K562 (cell line): Measurements from ENCODE around the gene PACRG. TPM values are rescaled to one million over a fixed set of nuclear protein-coding genes. Genes with fewer than 3 reads are reported as not detected.

Source experiments
- ATAC-seq: fragments of 200-7000 bp; cut with Tn5 transposase; 3 replicates; pipeline ENCODE4 v1.9.1; 2020; ENCODE audit warnings: moderate library complexity
- BruUV-seq: library from RNA; stranded (reverse); fragments of 400-500 nt; replicated peaks from 2 replicates; lab custom pipeline; 2021; lab: Mats Ljungman, UMichigan
- CTCF ChIA-PET: fragments of 300-600 bp; formaldehyde crosslinking; extraction: SDS; loops from one replicate; lab custom pipeline; 2021; ENCODE audit warnings: low intra/inter-chr PET ratio; lab: Yijun Ruan, JAX
- POLR2A ChIA-PET: fragments of 300-600, 350-650 bp; sonication (Branson Sonifier 250); formaldehyde crosslinking; extraction: SDS; loops from one replicate; lab custom pipeline; 2021; ENCODE audit warnings: antibody characterized with exemption, inconsistent platforms; lab: Yijun Ruan, JAX
- DNase-seq, 4 experiments: peaks; one replicate each; pipeline versions ENCODE4 v3.0.0 to v3.0.0-alpha.2; 2011 to 2018; ENCODE audit warnings: low spot score in 3 of 4, mixed read lengths in 3 of 4; ENCODE audit errors: extremely low read depth in 1 of 4
- FAIRE-seq: peaks from 2 replicates; lab custom pipeline; 2011; peaks lifted over from hg19 to GRCh38; lab: Jason Lieb, UNC
- H2AFZ ChIP-seq: 2 replicates; pipeline ENCODE4 v1.6.0; 2011; ENCODE audit warnings: low read depth, low read length, control low read depth, inconsistent platforms
- H3K27ac ChIP-seq: fragments of 200-600 bp; 3 replicates; pipeline ENCODE4 v1.8.0; 2011; ENCODE audit warnings: low read depth, mild to moderate bottlenecking, control low read depth, inconsistent platforms, low read length, moderate library complexity, mixed read lengths; ENCODE audit errors: extremely low read depth
- H3K27me3 ChIP-seq, 2 experiments: fragments of 300-600 bp in 1 of 2; 2 replicates in 1 of 2; 3 replicates in 1 of 2; pipeline versions ENCODE4 v1.6.0 to v1.8.0; 2011; ENCODE audit warnings: inconsistent platforms in 2 of 2, low read length in 2 of 2, mild to moderate bottlenecking in 1 of 2, mixed read lengths in 1 of 2, moderate library complexity in 1 of 2; ENCODE audit not compliant: control insufficient read depth in 2 of 2, insufficient read depth in 2 of 2
- H3K36me3 ChIP-seq: fragments of 300-600 bp; 3 replicates; pipeline ENCODE4 v1.8.0; 2011; ENCODE audit warnings: mild to moderate bottlenecking, low read length, inconsistent platforms; ENCODE audit not compliant: control insufficient read depth, insufficient read depth
- H3K4me1 ChIP-seq, 2 experiments: fragments of 200-600 bp in 1 of 2; replicated peaks in 1 of 2; 2 replicates in 1 of 2; 3 replicates in 1 of 2; pipeline versions ENCODE4 v1.5.1 to v1.8.0; 2011; ENCODE audit warnings: inconsistent platforms in 2 of 2, low read length in 2 of 2, mild to moderate bottlenecking in 1 of 2, mixed read lengths in 1 of 2, moderate library complexity in 1 of 2; ENCODE audit not compliant: control insufficient read depth in 2 of 2, insufficient read depth in 2 of 2
- H3K4me2 ChIP-seq: 2 replicates; pipeline ENCODE4 v1.6.1; 2011; ENCODE audit warnings: low read length, control low read depth, inconsistent platforms, mixed read lengths; ENCODE audit not compliant: insufficient read depth
- H3K4me3 ChIP-seq: fragments of 200-600 bp; sonication (generic), shearing (Covaris generic); 2 replicates; pipeline ENCODE4 v1.5.1; 2016; ENCODE audit warnings: control low read depth, inconsistent platforms
- H3K79me2 ChIP-seq: fragments of 200-600 bp; 3 replicates; pipeline ENCODE4 v1.8.0; 2011; ENCODE audit warnings: low read length, inconsistent platforms; ENCODE audit not compliant: control insufficient read depth, insufficient read depth
- H3K9ac ChIP-seq, 2 experiments: 2 replicates each; pipeline versions ENCODE4 v1.6.0 to v1.6.1; 2011; ENCODE audit warnings: low read depth in 2 of 2, low read length in 2 of 2, control low read depth in 1 of 2, inconsistent platforms in 1 of 2, mild to moderate bottlenecking in 1 of 2, mixed read lengths in 1 of 2; ENCODE audit not compliant: insufficient read depth in 1 of 2
- H3K9me1 ChIP-seq: one replicate; pipeline ENCODE4 v1.6.0; 2011; ENCODE audit warnings: inconsistent platforms, mild to moderate bottlenecking, low read length, moderate library complexity; ENCODE audit not compliant: control insufficient read depth, insufficient read depth
- H3K9me3 ChIP-seq: replicated peaks from 2 replicates; pipeline ENCODE4 v1.5.1; 2011; ENCODE audit warnings: low read depth, low read length, inconsistent platforms; ENCODE audit not compliant: control insufficient read depth, insufficient read depth
- H4K20me1 ChIP-seq: replicated peaks from 2 replicates; pipeline ENCODE4 v1.6.1; 2011; ENCODE audit warnings: low read length, inconsistent platforms, mixed read lengths; ENCODE audit not compliant: control insufficient read depth, insufficient read depth
- GTF2A2 ChIP-seq: IDR thresholded peaks from 2 replicates; pipeline ENCODE4 v1.6.1; 2016; ENCODE audit warnings: mild to moderate bottlenecking, missing genetic modification characterization, missing compliant biosample characterization
- HNRNPLL ChIP-seq: fragments of 200-400 bp; formaldehyde crosslinking; IDR thresholded peaks from 2 replicates; pipeline ENCODE4 v1.6.1; 2017; ENCODE audit warnings: low read length, low read depth, mild to moderate bottlenecking; ENCODE audit not compliant: poor library complexity, severe bottlenecking
- MLX ChIP-seq, 2 experiments: fragments of 450-650 bp in 1 of 2; sonication (generic) in 1 of 2; formaldehyde crosslinking; conservative IDR thresholded peaks; 2 replicates each; pipeline versions ENCODE4 v1.4.0 to v1.8.1; 2020 to 2022; ENCODE audit warnings: mild to moderate bottlenecking in 1 of 2, missing genetic modification reagents in 1 of 2
- MYBL2 ChIP-seq, 2 experiments: fragments of 450-650 bp in 1 of 2; sonication (generic) in 1 of 2; formaldehyde crosslinking in 1 of 2; IDR thresholded peaks; 2 replicates each; pipeline versions ENCODE4 v1.6.1 to v1.8.1; 2017 to 2022; ENCODE audit warnings: borderline replicate concordance in 1 of 2, inconsistent platforms in 1 of 2, low read depth in 1 of 2, mild to moderate bottlenecking in 1 of 2, missing genetic modification reagents in 1 of 2, moderate library complexity in 1 of 2
- NR3C1 ChIP-seq: sonication (generic); formaldehyde crosslinking; IDR thresholded peaks from 2 replicates; pipeline ENCODE4 v1.8.1; 2022; ENCODE audit warnings: missing genetic modification reagents
- SETDB1 ChIP-seq: IDR thresholded peaks from one replicate; pipeline ENCODE4 v1.6.1; 2012; ENCODE audit warnings: low read length, control low read depth, inconsistent platforms
- SMAD2 ChIP-seq: fragments of 150-350 bp; IDR thresholded peaks from 2 replicates; pipeline ENCODE4 v1.6.1; 2014; ENCODE audit warnings: low read depth, mild to moderate bottlenecking, low read length
- TAF15 ChIP-seq: fragments of 200-400 bp; formaldehyde crosslinking; IDR thresholded peaks from 2 replicates; pipeline ENCODE4 v1.6.1; 2017; ENCODE audit warnings: mild to moderate bottlenecking, low read depth, low read length, moderate library complexity
- TFAM ChIP-seq: fragments of 250-450 bp; sonication (Bioruptor Pico); conservative IDR thresholded peaks from 2 replicates; pipeline ENCODE4 v1.5.0; 2021; ENCODE audit warnings: mild to moderate bottlenecking, moderate library complexity
- ZNF316 ChIP-seq: fragments of 450-650 bp; IDR thresholded peaks from 2 replicates; pipeline ENCODE4 v1.6.1; 2016
- ZNF584 ChIP-seq: fragments of 200-800 bp; sonication (Bioruptor generic); IDR thresholded peaks from 2 replicates; pipeline ENCODE4 v1.6.1; 2016; ENCODE audit warnings: low read depth, mild to moderate bottlenecking, missing genetic modification characterization, missing compliant biosample characterization
- ZNF639 ChIP-seq, 2 experiments: fragments of 200-800 bp in 1 of 2; sonication (Bioruptor generic) in 1 of 2; sonication (generic) in 1 of 2; formaldehyde crosslinking in 1 of 2; IDR thresholded peaks in 1 of 2; conservative IDR thresholded peaks in 1 of 2; 2 replicates each; pipeline versions ENCODE4 v1.5.0 to v1.6.1; 2016 to 2020; ENCODE audit warnings: missing compliant biosample characterization in 1 of 2, missing genetic modification characterization in 1 of 2, missing genetic modification reagents in 1 of 2
- ZNF76 ChIP-seq: fragments of 250-450 bp; sonication (Bioruptor Pico); IDR thresholded peaks from 2 replicates; pipeline ENCODE4 v1.4.0; 2020; ENCODE audit warnings: mild to moderate bottlenecking, moderate library complexity, borderline replicate concordance
- WGBS: fragments of 100-300 bp; shearing (Covaris generic); methylation state at CpG from one replicate; pipeline ENCODE4 v1.1.6; 2016; ENCODE audit warnings: low coverage, mixed read lengths; ENCODE audit not compliant: insufficient coverage; ENCODE audit errors: missing lambda C conversion rate; 5-methylcytosine and 5-hydroxymethylcytosine counted together
- in situ Hi-C: fragments of 300-500 bp; cut with MboI; formaldehyde crosslinking; loops from 4 replicates; pipeline ENCODE4 v1.15.0; 2018; ENCODE audit warnings: inconsistent platforms, mixed read lengths
- intact Hi-C: fragments of 100-400 bp; cut with micrococcal nuclease; formaldehyde crosslinking; loops from 2 replicates; pipeline ENCODE4 v1.14.2; 2022
- polyA plus RNA-seq, 8 experiments: library from polyadenylated mRNA; depleted of rRNA in 4 of 8; stranded (reverse) in 5 of 8; unstranded in 3 of 8; fragments of >200 nt; fragmentation: Nextera tagmentation in 2 of 8; fragmentation: Illumina TruSeq in 1 of 8; extraction: Ambion mirVana in 2 of 8; extraction: Trizol in 1 of 8; gene quantifications; 2 replicates each; pipeline versions ENCODE4 v1.2.1 to v1.2.3, GENCODE V29; 2011 to 2014; ENCODE audit warnings: inconsistent platforms in 1 of 8, missing spikeins in 1 of 8
- total RNA-seq, 7 experiments: library from RNA; depleted of rRNA in 6 of 7; stranded (reverse); fragments of >200 nt in 6 of 7; fragmentation: Illumina TruSeq in 2 of 7; extraction: Trizol in 2 of 7; gene quantifications; 2 replicates each; pipeline versions ENCODE4 v1.2.1 to v1.2.3, GENCODE V29; 2011 to 2021; ENCODE audit warnings: low replicate concordance in 1 of 7

PACRG gene
- total and polyA plus RNA-seq, 9 of the 15 experiments (the other 6 are each of a cell fraction or from before 2014, with no cell fraction given): 0.04 TPM; not detected in 8

- Histone ChIP-seq H3K27me3 (no peaks in the 10 kb centered on the region), H3K4me2 (no peak overlapping the region), H3K4me3 (no peak overlapping the region), H3K9ac (no peak overlapping the region), H3K9me3 (no peaks in the 10 kb centered on the region), H3K36me3 (no peaks in the 10 kb centered on the region), H3K4me1 (no peaks in the 10 kb centered on the region), H3K9me1 (no peaks in the 10 kb centered on the region), H2AFZ (no peak overlapping the region)
- ChIA-PET POLR2A (no interaction called here), CTCF (no interaction called here)
- intact Hi-C loops (no loop called here), in situ Hi-C loops (no loop called here)
- ATAC-seq (no peak), FAIRE-seq (no peak)
- TF ChIP-seq MLX (CRISPR knock-in tag; conservative IDR thresholded peaks at IDR 0.05) (no peak), MYBL2 (IDR thresholded peaks at IDR 0.05; ENCODE audit: low read depth) (no peak), MYBL2 (CRISPR knock-in tag; IDR thresholded peaks at IDR 0.05; ENCODE audit: borderline replicate concordance) (no peak), NR3C1 (CRISPR knock-in tag) (no peak), ZNF639 (CRISPR knock-in tag; conservative IDR thresholded peaks at IDR 0.05 in 1 of 2, IDR thresholded peaks at IDR 0.05 in 1 of 2) (no peak), SETDB1 (no peak), TAF15 (no peak), ZNF316 (no peak), SMAD2 (no peak), GTF2A2 (no peak), TFAM (no peak), HNRNPLL (no peak), ZNF584 (CRISPR knock-in tag) (no peak), ZNF76 (no peak)
- TF ChIP-seq, all 486 proteins: peak for 0
- no peaks in the 10 kb centered on the region for H3K79me2 ChIP-seq
- BruUV-seq: no TSS peak
- no peaks in the 10 kb centered on the region for H4K20me1 ChIP-seq
- DNase-seq: no peak
- no peak overlapping the region for H3K27ac ChIP-seq
- 0% methylated on average over 1 of the region's 1 CpG for WGBS
These were observed 236.1 kb downstream of the PACRG start for GRCh38 chr6:162963861-162964260.
